Endodermal cell (in vitro differentiated cells): ENCODE measurements around the gene MBOAT2. TPM values are rescaled to one million over a fixed set of nuclear protein-coding genes. Genes with fewer than 3 reads are reported as not detected.

ENCODE experiments used
- DNase-seq: peaks from one replicate; pipeline ENCODE4 v3.0.0-alpha.2; 2017
- H3K27ac ChIP-seq: 2 replicates; pipeline ENCODE4 v1.5.1; 2013; ENCODE audit warnings: mild to moderate bottlenecking, low read depth, low read length, moderate library complexity
- H3K27me3 ChIP-seq: 2 replicates; pipeline ENCODE4 v1.6.1; 2013; ENCODE audit warnings: mild to moderate bottlenecking, low read length, moderate library complexity; ENCODE audit not compliant: insufficient read depth, control insufficient read depth, poor library complexity, severe bottlenecking
- H3K36me3 ChIP-seq: 2 replicates; pipeline ENCODE4 v1.7.0; 2013; ENCODE audit warnings: mild to moderate bottlenecking, low read length, moderate library complexity; ENCODE audit not compliant: control insufficient read depth, insufficient read depth
- H3K4me1 ChIP-seq: one replicate; pipeline ENCODE4 v1.7.0; 2013; ENCODE audit warnings: low read length; ENCODE audit not compliant: control insufficient read depth, insufficient read depth
- H3K4me3 ChIP-seq: 2 replicates; pipeline ENCODE4 v1.5.1; 2013; ENCODE audit warnings: mild to moderate bottlenecking, low read length, moderate library complexity
- H3K9ac ChIP-seq: 2 replicates; pipeline ENCODE4 v1.6.1; 2013; ENCODE audit warnings: mild to moderate bottlenecking, low read length, moderate library complexity; ENCODE audit not compliant: poor library complexity, severe bottlenecking; ENCODE audit errors: extremely low read depth
- H3K9me3 ChIP-seq: 2 replicates; pipeline ENCODE4 v1.6.1; 2013; ENCODE audit warnings: mild to moderate bottlenecking, low read length, moderate library complexity; ENCODE audit not compliant: control insufficient read depth
- H3K27ac Mint-ChIP-seq: 2 replicates; pipeline ENCODE4 v1.8.0; 2020; ENCODE audit warnings: mixed read lengths
- H3K27me3 Mint-ChIP-seq: 2 replicates; pipeline ENCODE4 v1.8.0; 2021; ENCODE audit warnings: mild to moderate bottlenecking, mixed read lengths; ENCODE audit not compliant: insufficient read depth
- H3K36me3 Mint-ChIP-seq: 2 replicates; pipeline ENCODE4 v1.8.0; 2020; ENCODE audit warnings: low read depth, mixed read lengths
- H3K4me1 Mint-ChIP-seq: 2 replicates; pipeline ENCODE4 v1.8.0; 2020; ENCODE audit warnings: mixed read lengths
- H3K4me3 Mint-ChIP-seq: 2 replicates; pipeline ENCODE4 v1.8.0; 2020; ENCODE audit warnings: mild to moderate bottlenecking, moderate library complexity, mixed read lengths
- H3K9me3 Mint-ChIP-seq: 2 replicates; pipeline ENCODE4 v1.8.0; 2020; ENCODE audit warnings: mild to moderate bottlenecking, mixed read lengths
- WGBS, 2 experiments: methylation state at CpG; one replicate each; pipeline versions ENCODE4 v1.1.5 to v1.1.7; 2013; ENCODE audit warnings: missing lambda C conversion rate in 2 of 2, mixed read lengths in 1 of 2; ENCODE audit not compliant: insufficient coverage in 1 of 2, insufficient read length in 1 of 2; 5-methylcytosine and 5-hydroxymethylcytosine counted together
- total RNA-seq, 2 donors: library from RNA; stranded (reverse); fragmentation: NEBNext Ultra II Directional in 1 of 2; extraction: Animal tissue kit (Norgen Biotek cat#: 25700) in 1 of 2; gene quantifications; 2 replicates in 1 of 2; 3 replicates in 1 of 2; pipeline ENCODE4 v1.2.1, GENCODE V29; 2021
- TF ChIP-seq, protein P1 (sequence below): fragments of 200-600 bp; sonication (generic); conservative IDR thresholded peaks from 2 replicates; pipeline ENCODE4 v1.5.0; 2021; ENCODE audit warnings: antibody characterized with exemption, mild to moderate bottlenecking

The MBOAT2 gene
- total RNA-seq, 2 donors from 2014 or later = 45.3 to 51.0 TPM

GRCh38 chr2:8953525-8953924, 50.0 kb downstream of the MBOAT2 start:
- peaks cover 12% of the 10 kb centered on the region for H3K4me1 Mint-ChIP-seq
- peak overlapping the region; percentile 33 for H3K4me3 ChIP-seq
- DNase-seq = no peak
- peaks cover 20% of the 10 kb centered on the region for H3K36me3 ChIP-seq
- TF ChIP-seq, protein P1, sequence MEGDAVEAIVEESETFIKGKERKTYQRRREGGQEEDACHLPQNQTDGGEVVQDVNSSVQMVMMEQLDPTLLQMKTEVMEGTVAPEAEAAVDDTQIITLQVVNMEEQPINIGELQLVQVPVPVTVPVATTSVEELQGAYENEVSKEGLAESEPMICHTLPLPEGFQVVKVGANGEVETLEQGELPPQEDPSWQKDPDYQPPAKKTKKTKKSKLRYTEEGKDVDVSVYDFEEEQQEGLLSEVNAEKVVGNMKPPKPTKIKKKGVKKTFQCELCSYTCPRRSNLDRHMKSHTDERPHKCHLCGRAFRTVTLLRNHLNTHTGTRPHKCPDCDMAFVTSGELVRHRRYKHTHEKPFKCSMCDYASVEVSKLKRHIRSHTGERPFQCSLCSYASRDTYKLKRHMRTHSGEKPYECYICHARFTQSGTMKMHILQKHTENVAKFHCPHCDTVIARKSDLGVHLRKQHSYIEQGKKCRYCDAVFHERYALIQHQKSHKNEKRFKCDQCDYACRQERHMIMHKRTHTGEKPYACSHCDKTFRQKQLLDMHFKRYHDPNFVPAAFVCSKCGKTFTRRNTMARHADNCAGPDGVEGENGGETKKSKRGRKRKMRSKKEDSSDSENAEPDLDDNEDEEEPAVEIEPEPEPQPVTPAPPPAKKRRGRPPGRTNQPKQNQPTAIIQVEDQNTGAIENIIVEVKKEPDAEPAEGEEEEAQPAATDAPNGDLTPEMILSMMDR = no peak
- WGBS, 2 experiments = 94% methylated on average over 1 of the region's 1 CpG; no CpG with 5 or more reads in 1 of the 2 experiments
- H3K9ac ChIP-seq = no peak overlapping the region
- no peak overlapping the region for H3K27ac Mint-ChIP-seq
- H3K27me3 ChIP-seq = no peaks in the 10 kb centered on the region
- peaks cover 39% of the 10 kb centered on the region for H3K36me3 Mint-ChIP-seq
- no peaks in the 10 kb centered on the region for H3K27me3 Mint-ChIP-seq
- no peak overlapping the region for H3K4me3 Mint-ChIP-seq
- H3K4me1 ChIP-seq = no peaks in the 10 kb centered on the region
- H3K27ac ChIP-seq = no peak overlapping the region
- peaks cover 45% of the 10 kb centered on the region for H3K9me3 ChIP-seq
- peaks cover 53% of the 10 kb centered on the region for H3K9me3 Mint-ChIP-seq

DNA sequence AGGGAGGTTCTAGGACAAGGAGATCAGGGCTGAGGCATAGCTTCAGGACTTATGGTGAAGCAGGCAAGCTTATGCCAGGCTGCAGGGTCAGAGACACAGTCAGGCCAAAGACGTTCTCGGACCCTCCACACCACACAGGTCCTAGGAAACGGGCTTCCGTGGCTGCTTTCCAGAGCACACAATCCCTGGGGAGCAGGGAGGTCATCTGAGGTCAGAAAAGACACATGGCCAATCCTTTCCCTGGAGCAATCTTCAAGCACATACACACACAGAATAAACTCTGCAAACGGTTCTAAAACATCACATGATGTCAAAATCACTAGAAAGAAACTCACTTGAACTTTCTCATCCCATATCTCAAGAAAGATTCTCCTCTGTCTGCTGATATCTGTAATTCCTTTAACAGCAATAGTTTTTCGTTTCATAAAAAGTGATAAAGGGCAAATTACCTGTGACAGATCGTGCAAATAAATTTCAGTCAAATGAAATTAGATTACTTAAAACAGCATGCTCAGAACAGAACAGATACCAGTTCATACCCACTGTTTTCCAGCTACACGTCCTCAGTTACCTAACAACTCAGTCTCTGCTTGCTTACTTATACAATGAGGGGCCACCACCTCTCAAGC, 63.9 kb downstream of the MBOAT2 start:
- Mint-ChIP-seq H3K4me3 (no peak overlapping the region), H3K27ac (no peak overlapping the region)
- H3K27me3 ChIP-seq = no peaks in the 10 kb centered on the region

DNA sequence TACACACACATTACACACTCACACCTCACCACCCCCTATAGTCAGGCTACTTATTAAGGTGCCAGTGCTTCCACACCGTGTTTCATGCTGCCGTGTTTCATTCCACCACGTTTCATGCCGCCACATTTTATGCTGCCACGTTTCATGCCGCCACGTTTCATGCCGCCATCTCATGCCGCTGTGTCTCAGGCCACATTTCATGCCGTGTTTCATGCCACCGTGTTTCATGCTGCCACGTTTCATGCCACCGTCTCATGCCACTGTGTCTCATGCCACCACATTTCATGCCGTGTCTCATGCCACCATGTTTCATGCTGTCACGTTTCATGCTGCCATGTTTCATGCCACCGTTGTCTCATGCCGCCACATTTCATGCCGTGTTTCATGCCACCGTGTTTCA, 65.1 kb downstream of the MBOAT2 start:
- no peak overlapping the region for H3K4me3 Mint-ChIP-seq
- no peaks in the 10 kb centered on the region for H3K27me3 Mint-ChIP-seq
- 96% methylated on average over 19 of the region's 19 CpGs for WGBS, 2 experiments
- no peak overlapping the region for H3K27ac Mint-ChIP-seq
- Histone ChIP-seq H3K36me3 (peaks cover 8% of the 10 kb centered on the region), H3K9ac (no peak overlapping the region), H3K4me1 (no peaks in the 10 kb centered on the region), H3K9me3 (no peaks in the 10 kb centered on the region), H3K27ac (no peak overlapping the region), H3K4me3 (no peak overlapping the region), H3K27me3 (no peaks in the 10 kb centered on the region)
- peaks cover 2% of the 10 kb centered on the region for H3K4me1 Mint-ChIP-seq
- H3K9me3 Mint-ChIP-seq = no peaks in the 10 kb centered on the region
- TF ChIP-seq, protein P1 = no peak
- H3K36me3 Mint-ChIP-seq = peaks cover 38% of the 10 kb centered on the region
- no peak for DNase-seq

More for the DNA sequence above, 63.9 kb downstream of the MBOAT2 start:
- Mint-ChIP-seq H3K27me3 (no peaks in the 10 kb centered on the region), H3K4me1 (no peaks in the 10 kb centered on the region), H3K36me3 (peaks cover 34% of the 10 kb centered on the region), H3K9me3 (no peaks in the 10 kb centered on the region)
- no peaks in the 10 kb centered on the region for H3K4me1 ChIP-seq
- peaks cover 8% of the 10 kb centered on the region for H3K36me3 ChIP-seq
- DNase-seq = no peak
- WGBS, 2 experiments = 89 to 93% methylated on average over 3 to 8 of the region's 8 CpGs
- H3K9ac ChIP-seq = no peak overlapping the region
- no peak overlapping the region for H3K27ac ChIP-seq
- no peak overlapping the region for H3K4me3 ChIP-seq
- TF ChIP-seq, protein P1 = no peak
- H3K9me3 ChIP-seq = no peaks in the 10 kb centered on the region
